ENCODE data around the gene OAF.

DNA sequence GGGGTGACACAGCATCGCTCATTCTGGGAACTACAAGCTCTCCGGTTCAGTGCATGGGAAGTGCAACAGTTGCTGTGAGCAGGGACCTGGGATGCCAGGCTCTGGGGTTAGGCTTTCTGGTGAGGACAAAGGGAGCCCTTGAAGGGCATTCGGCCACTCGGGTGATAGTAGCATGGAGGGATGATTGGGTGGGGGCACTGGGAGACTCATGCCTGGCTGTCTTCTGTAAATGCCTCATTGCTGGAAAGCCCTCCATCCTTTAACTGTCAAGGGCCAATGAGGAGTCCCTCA, 9.9 kb downstream of the OAF start:
- TF ChIP-seq, protein P1, sequence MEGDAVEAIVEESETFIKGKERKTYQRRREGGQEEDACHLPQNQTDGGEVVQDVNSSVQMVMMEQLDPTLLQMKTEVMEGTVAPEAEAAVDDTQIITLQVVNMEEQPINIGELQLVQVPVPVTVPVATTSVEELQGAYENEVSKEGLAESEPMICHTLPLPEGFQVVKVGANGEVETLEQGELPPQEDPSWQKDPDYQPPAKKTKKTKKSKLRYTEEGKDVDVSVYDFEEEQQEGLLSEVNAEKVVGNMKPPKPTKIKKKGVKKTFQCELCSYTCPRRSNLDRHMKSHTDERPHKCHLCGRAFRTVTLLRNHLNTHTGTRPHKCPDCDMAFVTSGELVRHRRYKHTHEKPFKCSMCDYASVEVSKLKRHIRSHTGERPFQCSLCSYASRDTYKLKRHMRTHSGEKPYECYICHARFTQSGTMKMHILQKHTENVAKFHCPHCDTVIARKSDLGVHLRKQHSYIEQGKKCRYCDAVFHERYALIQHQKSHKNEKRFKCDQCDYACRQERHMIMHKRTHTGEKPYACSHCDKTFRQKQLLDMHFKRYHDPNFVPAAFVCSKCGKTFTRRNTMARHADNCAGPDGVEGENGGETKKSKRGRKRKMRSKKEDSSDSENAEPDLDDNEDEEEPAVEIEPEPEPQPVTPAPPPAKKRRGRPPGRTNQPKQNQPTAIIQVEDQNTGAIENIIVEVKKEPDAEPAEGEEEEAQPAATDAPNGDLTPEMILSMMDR (IDR thresholded peaks at IDR 0.05), result no peak
- no peak for TF ChIP-seq POLR2A (IDR thresholded peaks at IDR 0.05)

All from uterus (tissue), 2 donors.